ENCODE data around the gene RHNO1. TPM values are rescaled to one million over a fixed set of nuclear protein-coding genes. Genes with fewer than 3 reads are reported as not detected.

Gene RHNO1
- total and polyA plus RNA-seq, 2 of the 13 experiments (the other 11 are each of a cell fraction or from before 2014, with no cell fraction given), result 27.2 to 49.6 TPM

DNA sequence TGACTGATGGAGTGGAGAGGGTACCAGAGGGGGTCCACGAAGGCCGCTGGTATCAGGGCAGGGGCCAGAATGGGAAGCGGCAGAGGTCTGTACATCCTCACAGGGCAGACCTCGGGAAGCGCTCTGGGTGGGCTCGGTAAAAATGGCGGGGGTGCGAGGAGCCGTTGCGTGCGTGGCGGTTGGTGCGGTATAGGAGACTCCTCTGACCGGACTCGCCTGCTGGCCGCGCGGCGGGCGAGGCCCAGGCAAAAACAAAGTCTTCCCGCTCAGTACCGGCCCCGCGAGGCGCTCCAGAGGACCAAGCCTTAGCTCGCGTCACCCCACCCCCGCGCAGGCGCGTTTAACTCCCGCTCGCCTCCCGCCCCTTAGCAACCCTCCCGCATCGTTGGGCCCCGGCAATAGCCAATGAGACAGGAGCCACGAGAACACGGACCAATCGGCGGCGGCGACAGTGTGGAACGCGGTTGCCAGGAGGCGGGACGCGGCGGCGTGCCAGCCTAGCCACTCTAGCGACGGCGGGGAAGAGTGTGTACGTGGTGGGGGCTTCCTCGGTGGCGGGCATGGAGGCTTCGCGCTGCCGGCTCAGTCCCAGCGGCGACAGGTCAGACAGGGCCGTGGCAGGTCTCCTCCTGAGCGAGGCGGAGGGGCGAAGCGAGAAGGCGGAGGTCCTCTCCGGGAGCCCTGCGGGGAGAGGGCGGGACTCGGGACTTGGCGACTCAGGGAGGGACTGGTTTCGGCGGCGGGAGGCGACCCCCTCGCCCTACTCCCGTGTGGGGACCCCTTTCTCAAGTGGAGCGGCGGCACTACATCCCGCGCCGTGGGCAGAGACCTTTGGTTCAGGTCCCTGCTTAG is 13.6 kb downstream of the RHNO1 start, which contains the start of gene TULP3 (continued):
- TF ChIP-seq HINFP (CRISPR knock-in tag; IDR thresholded peaks at IDR 0.05; ENCODE audit: low read depth) (peak; percentile 73; the same call in 1 of the 2 replicates), ZNF672 (CRISPR knock-in tag; IDR thresholded peaks at IDR 0.05) (no peak), NAIF1 (CRISPR knock-in tag; IDR thresholded peaks at IDR 0.05; ENCODE audit: borderline replicate concordance) (0 out of 2 replicates have a peak, but pooled peaks have one; percentile 57), ZNF713 (CRISPR knock-in tag; IDR thresholded peaks at IDR 0.05) (no peak), KLF16 (CRISPR knock-in tag; IDR thresholded peaks at IDR 0.05) (peak in 1 of 2 experiments; percentile 61; a peak in 1 of 4 replicates), ZNF451 (CRISPR knock-in tag; IDR thresholded peaks at IDR 0.05) (peak; percentile 85; the same call in 1 of the 2 replicates), ZNF549 (CRISPR knock-in tag; IDR thresholded peaks at IDR 0.05) (no peak), MAFG (CRISPR knock-in tag; IDR thresholded peaks at IDR 0.05) (no peak), XRCC5 (optimal IDR thresholded peaks at IDR 0.05; ENCODE audit: low read length) (peak; percentile 49), SOX13 (IDR thresholded peaks at IDR 0.05) (no peak), SOX13 (CRISPR knock-in tag; conservative IDR thresholded peaks at IDR 0.05 in 1 of 2, IDR thresholded peaks at IDR 0.05 in 1 of 2) (peak in 1 of 2 experiments; percentile 29; a peak in 1 of 4 replicates), ZNF20 (CRISPR knock-in tag; IDR thresholded peaks at IDR 0.05) (no peak), NR1H2 (CRISPR knock-in tag; IDR thresholded peaks at IDR 0.05; ENCODE audit: borderline replicate concordance, low read depth) (no peak), ZNF557 (CRISPR knock-in tag; IDR thresholded peaks at IDR 0.05) (no peak), SALL1 (CRISPR knock-in tag; IDR thresholded peaks at IDR 0.05) (peak; percentile 92), DRAP1 (CRISPR knock-in tag; IDR thresholded peaks at IDR 0.05) (peak; percentile 90), MED1 (CRISPR knock-in tag; IDR thresholded peaks at IDR 0.05) (peak; percentile 68), ZFP91 (CRISPR knock-in tag; IDR thresholded peaks at IDR 0.05; ENCODE audit: borderline replicate concordance) (peak; percentile 83; the same call in 1 of the 2 replicates), ZNF879 (CRISPR knock-in tag; IDR thresholded peaks at IDR 0.05) (no peak; the same call in 1 of the 2 replicates)
- TF ChIP-seq, protein P1, sequence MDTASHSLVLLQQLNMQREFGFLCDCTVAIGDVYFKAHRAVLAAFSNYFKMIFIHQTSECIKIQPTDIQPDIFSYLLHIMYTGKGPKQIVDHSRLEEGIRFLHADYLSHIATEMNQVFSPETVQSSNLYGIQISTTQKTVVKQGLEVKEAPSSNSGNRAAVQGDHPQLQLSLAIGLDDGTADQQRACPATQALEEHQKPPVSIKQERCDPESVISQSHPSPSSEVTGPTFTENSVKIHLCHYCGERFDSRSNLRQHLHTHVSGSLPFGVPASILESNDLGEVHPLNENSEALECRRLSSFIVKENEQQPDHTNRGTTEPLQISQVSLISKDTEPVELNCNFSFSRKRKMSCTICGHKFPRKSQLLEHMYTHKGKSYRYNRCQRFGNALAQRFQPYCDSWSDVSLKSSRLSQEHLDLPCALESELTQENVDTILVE (CRISPR knock-in tag; IDR thresholded peaks at IDR 0.05), result 0 out of 2 replicates have a peak, but pooled peaks have one; percentile 48
- TF ChIP-seq, protein P2, sequence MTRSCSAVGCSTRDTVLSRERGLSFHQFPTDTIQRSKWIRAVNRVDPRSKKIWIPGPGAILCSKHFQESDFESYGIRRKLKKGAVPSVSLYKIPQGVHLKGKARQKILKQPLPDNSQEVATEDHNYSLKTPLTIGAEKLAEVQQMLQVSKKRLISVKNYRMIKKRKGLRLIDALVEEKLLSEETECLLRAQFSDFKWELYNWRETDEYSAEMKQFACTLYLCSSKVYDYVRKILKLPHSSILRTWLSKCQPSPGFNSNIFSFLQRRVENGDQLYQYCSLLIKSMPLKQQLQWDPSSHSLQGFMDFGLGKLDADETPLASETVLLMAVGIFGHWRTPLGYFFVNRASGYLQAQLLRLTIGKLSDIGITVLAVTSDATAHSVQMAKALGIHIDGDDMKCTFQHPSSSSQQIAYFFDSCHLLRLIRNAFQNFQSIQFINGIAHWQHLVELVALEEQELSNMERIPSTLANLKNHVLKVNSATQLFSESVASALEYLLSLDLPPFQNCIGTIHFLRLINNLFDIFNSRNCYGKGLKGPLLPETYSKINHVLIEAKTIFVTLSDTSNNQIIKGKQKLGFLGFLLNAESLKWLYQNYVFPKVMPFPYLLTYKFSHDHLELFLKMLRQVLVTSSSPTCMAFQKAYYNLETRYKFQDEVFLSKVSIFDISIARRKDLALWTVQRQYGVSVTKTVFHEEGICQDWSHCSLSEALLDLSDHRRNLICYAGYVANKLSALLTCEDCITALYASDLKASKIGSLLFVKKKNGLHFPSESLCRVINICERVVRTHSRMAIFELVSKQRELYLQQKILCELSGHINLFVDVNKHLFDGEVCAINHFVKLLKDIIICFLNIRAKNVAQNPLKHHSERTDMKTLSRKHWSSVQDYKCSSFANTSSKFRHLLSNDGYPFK (CRISPR knock-in tag; IDR thresholded peaks at IDR 0.05; ENCODE audit: borderline replicate concordance), result peak; percentile 97
